Measurements from ENCODE around the gene PTMS.

PTMS gene

GRCh38 chr12:6796576-6796975, 30.4 kb downstream of the PTMS start:
- DNase-seq (ENCODE audit: low spot score), result no peak
- in situ Hi-C loops (cut with MboI; ENCODE audit: low sequenced_read_pairs, unreplicated experiment), result no loop called here
- no peak for TF ChIP-seq CTCF (IDR thresholded peaks at IDR 0.05; ENCODE audit: borderline replicate concordance, control extremely low read depth, extremely low read depth, insufficient read depth, missing control alignments)

GRCh38 chr12:6799147-6799546, 33.0 kb downstream of the PTMS start:
- in situ Hi-C loops (cut with MboI; ENCODE audit: low sequenced_read_pairs, unreplicated experiment), result no loop called here
- TF ChIP-seq CTCF (IDR thresholded peaks at IDR 0.05; ENCODE audit: borderline replicate concordance, control extremely low read depth, extremely low read depth, insufficient read depth, missing control alignments), result no peak
- DNase-seq (ENCODE audit: low spot score), result no peak

- no peak for DNase-seq (ENCODE audit: low spot score)
- TF ChIP-seq CTCF (IDR thresholded peaks at IDR 0.05; ENCODE audit: borderline replicate concordance, control extremely low read depth, extremely low read depth, insufficient read depth, missing control alignments), result no peak
- in situ Hi-C loops (cut with MboI; ENCODE audit: low sequenced_read_pairs, unreplicated experiment), result no loop called here
Observed at GRCh38 chr12:6807170-6807569, 41.0 kb downstream of the PTMS start.

- no peak for TF ChIP-seq CTCF (IDR thresholded peaks at IDR 0.05; ENCODE audit: borderline replicate concordance, control extremely low read depth, extremely low read depth, insufficient read depth, missing control alignments)
- DNase-seq (ENCODE audit: low spot score), result no peak
- in situ Hi-C loops (cut with MboI; ENCODE audit: low sequenced_read_pairs, unreplicated experiment), result no loop called here
Observed at GRCh38 chr12:6809056-6809455, 42.9 kb downstream of the PTMS start.

GRCh38 chr12:6810758-6811157, 44.6 kb downstream of the PTMS start:
- no peak for DNase-seq (ENCODE audit: low spot score)
- TF ChIP-seq CTCF (IDR thresholded peaks at IDR 0.05; ENCODE audit: borderline replicate concordance, control extremely low read depth, extremely low read depth, insufficient read depth, missing control alignments), result no peak
- in situ Hi-C loops (cut with MboI; ENCODE audit: low sequenced_read_pairs, unreplicated experiment), result no loop called here

- no peak for DNase-seq (ENCODE audit: low spot score)
- no peak for TF ChIP-seq CTCF (IDR thresholded peaks at IDR 0.05; ENCODE audit: borderline replicate concordance, control extremely low read depth, extremely low read depth, insufficient read depth, missing control alignments)
- in situ Hi-C loops (cut with MboI; ENCODE audit: low sequenced_read_pairs, unreplicated experiment), result no loop called here
Observed at GRCh38 chr12:6813363-6813762, 47.2 kb downstream of the PTMS start.

- in situ Hi-C loops (cut with MboI; ENCODE audit: low sequenced_read_pairs, unreplicated experiment), result loop anchor here (5.0 kb wide), 1 partner anchor 34 kb away; no protein-coding TSS in a partner anchor
- TF ChIP-seq CTCF (IDR thresholded peaks at IDR 0.05; ENCODE audit: borderline replicate concordance, control extremely low read depth, extremely low read depth, insufficient read depth, missing control alignments), result no peak
- DNase-seq (ENCODE audit: low spot score), result no peak
Observed at GRCh38 chr12:6816598-6816997, 50.4 kb downstream of the PTMS start.

Measured in GM13976 (cell line).